Measurements from ENCODE around the gene ERG. TPM values are rescaled to one million over a fixed set of nuclear protein-coding genes. Genes with fewer than 3 reads are reported as not detected.

The ERG gene
- total RNA-seq, 2 experiments from 2014 or later: not detected

GRCh38 chr21:38479641-38480525 is 18.4 kb downstream of the ERG start:
- no peak overlapping the region for H3K27ac Mint-ChIP-seq
- H3K9me3 Mint-ChIP-seq: no peaks in the 10 kb centered on the region
- peaks cover 41% of the 10 kb centered on the region for H3K27me3 Mint-ChIP-seq
- no peak overlapping the region for H3K4me3 Mint-ChIP-seq
- H3K4me1 Mint-ChIP-seq (ENCODE audit: low read depth): peaks cover 7% of the 10 kb centered on the region
- ChIA-PET POLR2A (no interaction called here), CTCF (no interaction called here)
- H3K36me3 Mint-ChIP-seq: no peaks in the 10 kb centered on the region
- DNase-seq: no peak
- intact Hi-C loops (cut with micrococcal nuclease): no loop called here

DNA sequence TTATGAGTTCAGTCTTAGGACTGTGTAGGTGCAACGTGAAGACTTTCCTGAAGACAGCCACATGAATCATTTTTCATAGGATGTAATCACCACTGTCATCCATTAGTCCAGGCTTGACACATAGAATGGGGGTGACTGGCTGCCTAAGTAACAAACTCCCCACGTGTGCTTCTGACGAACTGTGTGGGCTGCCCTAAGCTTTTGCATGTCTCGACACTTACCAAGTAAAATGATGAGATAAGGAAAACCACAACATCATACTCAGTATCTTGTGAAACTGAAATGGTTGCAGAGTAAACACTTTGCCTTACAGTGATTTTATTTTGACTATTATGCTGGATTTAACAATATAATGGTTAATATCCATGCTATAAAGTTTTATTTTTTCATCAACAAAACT is 19.5 kb downstream of the ERG start:
- H3K4me1 Mint-ChIP-seq (ENCODE audit: low read depth): peaks cover 7% of the 10 kb centered on the region
- no peaks in the 10 kb centered on the region for H3K36me3 Mint-ChIP-seq
- intact Hi-C loops (cut with micrococcal nuclease): no loop called here
- POLR2A ChIA-PET: no interaction called here
- no peak overlapping the region for H3K27ac Mint-ChIP-seq
- peak; percentile 20 for DNase-seq
- H3K4me3 Mint-ChIP-seq: no peak overlapping the region
- H3K9me3 Mint-ChIP-seq: no peaks in the 10 kb centered on the region
- CTCF ChIA-PET: no interaction called here
- peaks cover 47% of the 10 kb centered on the region for H3K27me3 Mint-ChIP-seq

DNA sequence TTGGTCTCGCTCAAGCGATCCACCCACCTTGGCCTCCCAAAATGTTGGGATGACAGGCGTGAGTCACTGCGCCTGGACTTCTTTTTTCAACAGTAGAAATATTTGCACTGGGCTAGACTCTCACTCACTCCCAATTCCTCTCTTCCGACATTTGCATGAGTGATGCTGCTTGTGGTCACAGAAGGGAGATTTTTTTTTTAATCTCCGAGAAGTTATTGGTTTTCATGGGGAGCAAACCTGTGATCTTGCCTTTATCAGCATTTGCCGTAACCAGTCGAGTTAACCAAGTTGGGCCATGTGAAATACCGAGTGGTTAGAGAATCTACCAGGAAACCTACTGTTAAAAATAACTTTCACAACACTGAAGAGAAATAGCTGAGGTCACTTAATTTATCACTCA is 21.1 kb downstream of the ERG start:
- POLR2A ChIA-PET: no interaction called here
- H3K4me3 Mint-ChIP-seq: no peak overlapping the region
- H3K27me3 Mint-ChIP-seq: peaks cover 51% of the 10 kb centered on the region
- intact Hi-C loops (cut with micrococcal nuclease): no loop called here
- no peak overlapping the region for H3K27ac Mint-ChIP-seq
- H3K9me3 Mint-ChIP-seq: no peaks in the 10 kb centered on the region
- H3K36me3 Mint-ChIP-seq: no peaks in the 10 kb centered on the region
- CTCF ChIA-PET: no interaction called here
- H3K4me1 Mint-ChIP-seq (ENCODE audit: low read depth): peaks cover 7% of the 10 kb centered on the region
- DNase-seq: no peak

GRCh38 chr21:38476385-38476784 is 21.9 kb downstream of the ERG start:
- H3K4me1 Mint-ChIP-seq (ENCODE audit: low read depth): peaks cover 7% of the 10 kb centered on the region
- POLR2A ChIA-PET: no interaction called here
- H3K36me3 Mint-ChIP-seq: no peaks in the 10 kb centered on the region
- no peaks in the 10 kb centered on the region for H3K9me3 Mint-ChIP-seq
- H3K27me3 Mint-ChIP-seq: peaks cover 51% of the 10 kb centered on the region
- H3K4me3 Mint-ChIP-seq: no peak overlapping the region
- intact Hi-C loops (cut with micrococcal nuclease): no loop called here
- CTCF ChIA-PET: no interaction called here
- DNase-seq: no peak
- H3K27ac Mint-ChIP-seq: no peak overlapping the region

GRCh38 chr21:38475519-38475918 is 22.8 kb downstream of the ERG start:
- no peak for DNase-seq
- Mint-ChIP-seq H3K27me3 (peaks cover 50% of the 10 kb centered on the region), H3K36me3 (no peaks in the 10 kb centered on the region), H3K9me3 (no peaks in the 10 kb centered on the region), H3K4me1 (ENCODE audit: low read depth) (peaks cover 7% of the 10 kb centered on the region), H3K27ac (no peak overlapping the region), H3K4me3 (no peak overlapping the region)
- intact Hi-C loops (cut with micrococcal nuclease): no loop called here
- ChIA-PET POLR2A (no interaction called here), CTCF (no interaction called here)

GRCh38 chr21:38474796-38475195 is 23.5 kb downstream of the ERG start:
- intact Hi-C loops (cut with micrococcal nuclease): no loop called here
- Mint-ChIP-seq H3K4me1 (ENCODE audit: low read depth) (peaks cover 7% of the 10 kb centered on the region), H3K27ac (no peak overlapping the region), H3K4me3 (no peak overlapping the region), H3K36me3 (no peaks in the 10 kb centered on the region), H3K27me3 (peaks cover 50% of the 10 kb centered on the region), H3K9me3 (no peaks in the 10 kb centered on the region)
- CTCF ChIA-PET: no interaction called here
- DNase-seq: no peak
- POLR2A ChIA-PET: no interaction called here

DNA sequence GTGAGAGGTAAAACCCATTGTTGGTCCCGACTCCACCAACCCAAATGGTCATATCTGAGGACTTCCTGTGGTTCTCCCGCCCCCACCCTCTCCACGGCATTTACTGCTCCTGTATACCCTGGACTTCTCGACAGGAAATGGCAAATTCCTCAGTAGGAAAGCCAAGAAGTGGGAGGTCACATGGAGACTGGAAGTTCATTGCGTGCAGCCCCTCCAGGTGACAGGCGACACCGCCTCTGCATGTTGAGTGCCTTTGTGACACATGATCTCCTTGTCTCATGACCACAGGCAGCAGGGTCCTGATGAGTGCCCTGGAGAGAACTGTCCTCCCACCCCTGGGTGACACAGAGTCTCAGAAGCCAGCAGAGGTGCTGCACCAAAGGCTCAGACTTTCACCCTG is 24.2 kb downstream of the ERG start:
- CTCF ChIA-PET: no interaction called here
- Mint-ChIP-seq H3K4me3 (no peak overlapping the region), H3K27me3 (peaks cover 47% of the 10 kb centered on the region), H3K27ac (no peak overlapping the region), H3K4me1 (ENCODE audit: low read depth) (peaks cover 4% of the 10 kb centered on the region), H3K36me3 (no peaks in the 10 kb centered on the region), H3K9me3 (no peaks in the 10 kb centered on the region)
- POLR2A ChIA-PET: no interaction called here
- intact Hi-C loops (cut with micrococcal nuclease): no loop called here
- DNase-seq: no peak

DNA sequence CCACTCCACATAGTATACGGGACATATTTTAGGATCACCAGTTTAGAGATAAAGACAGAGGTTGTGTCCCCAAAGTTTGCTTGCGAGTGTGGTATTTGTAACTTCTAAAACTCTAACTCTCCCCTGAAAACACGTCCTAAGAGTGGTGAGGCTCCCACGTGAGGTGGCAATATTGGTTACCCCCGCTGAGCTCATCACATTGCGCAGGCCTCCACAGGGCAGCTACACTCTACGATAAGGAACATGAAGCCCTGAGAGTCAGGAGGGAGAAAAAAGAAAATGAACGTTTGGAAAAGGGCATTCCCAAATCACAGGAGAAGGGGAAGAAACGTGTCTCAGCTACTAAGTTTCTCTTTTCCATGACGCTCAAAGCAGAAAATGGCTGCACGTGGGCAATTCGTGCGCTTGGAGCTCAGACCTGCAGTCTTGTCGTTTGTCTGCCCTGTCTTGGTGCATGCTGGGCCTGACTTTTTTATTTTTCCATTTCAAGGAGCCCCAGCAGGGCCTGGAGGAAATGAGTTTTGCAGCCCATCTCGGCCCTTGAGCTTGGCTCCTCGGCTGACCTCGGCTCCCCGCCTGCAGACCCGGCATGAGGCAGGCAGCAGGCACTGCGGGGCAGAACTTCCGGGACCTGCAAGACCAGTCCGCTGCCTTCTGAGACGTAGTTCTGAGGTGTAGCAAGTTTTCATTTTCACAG is 25.7 kb downstream of the ERG start:
- peaks cover 41% of the 10 kb centered on the region for H3K27me3 Mint-ChIP-seq
- no peaks in the 10 kb centered on the region for H3K4me1 Mint-ChIP-seq (ENCODE audit: low read depth)
- no peaks in the 10 kb centered on the region for H3K9me3 Mint-ChIP-seq
- no peaks in the 10 kb centered on the region for H3K36me3 Mint-ChIP-seq
- POLR2A ChIA-PET: no interaction called here
- CTCF ChIA-PET: no interaction called here
- no peak overlapping the region for H3K27ac Mint-ChIP-seq
- intact Hi-C loops (cut with micrococcal nuclease): no loop called here
- DNase-seq: no peak
- H3K4me3 Mint-ChIP-seq: no peak overlapping the region

DNA sequence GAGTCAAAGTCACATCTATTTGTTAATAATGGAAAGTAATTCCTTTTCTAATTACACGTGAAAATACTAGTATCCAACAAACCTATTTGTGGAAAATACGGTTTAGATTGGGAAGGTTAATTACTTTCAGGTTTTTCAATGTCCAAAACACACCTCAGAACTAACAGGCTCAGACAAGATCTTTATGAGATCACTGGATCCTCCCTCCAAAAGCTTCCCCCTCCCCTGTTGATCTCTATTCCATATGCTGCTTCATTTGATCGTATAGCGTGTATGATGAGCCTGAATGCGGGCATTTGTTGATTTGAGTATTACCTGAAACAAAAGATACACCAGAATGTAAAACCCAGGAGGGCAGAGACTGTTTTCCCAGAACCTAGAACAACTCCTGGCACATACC is 26.5 kb downstream of the ERG start:
- Mint-ChIP-seq H3K27ac (no peak overlapping the region), H3K4me3 (no peak overlapping the region), H3K36me3 (no peaks in the 10 kb centered on the region), H3K4me1 (ENCODE audit: low read depth) (no peaks in the 10 kb centered on the region), H3K9me3 (no peaks in the 10 kb centered on the region), H3K27me3 (peaks cover 38% of the 10 kb centered on the region)
- ChIA-PET CTCF (no interaction called here), POLR2A (no interaction called here)
- DNase-seq: no peak
- intact Hi-C loops (cut with micrococcal nuclease): no loop called here

GRCh38 chr21:38470755-38471154 is 27.5 kb downstream of the ERG start:
- Mint-ChIP-seq H3K27ac (no peak overlapping the region), H3K4me1 (ENCODE audit: low read depth) (no peaks in the 10 kb centered on the region), H3K27me3 (peaks cover 31% of the 10 kb centered on the region), H3K9me3 (no peaks in the 10 kb centered on the region), H3K4me3 (no peak overlapping the region), H3K36me3 (no peaks in the 10 kb centered on the region)
- ChIA-PET POLR2A (no interaction called here), CTCF (no interaction called here)
- DNase-seq: no peak
- intact Hi-C loops (cut with micrococcal nuclease): no loop called here

DNA sequence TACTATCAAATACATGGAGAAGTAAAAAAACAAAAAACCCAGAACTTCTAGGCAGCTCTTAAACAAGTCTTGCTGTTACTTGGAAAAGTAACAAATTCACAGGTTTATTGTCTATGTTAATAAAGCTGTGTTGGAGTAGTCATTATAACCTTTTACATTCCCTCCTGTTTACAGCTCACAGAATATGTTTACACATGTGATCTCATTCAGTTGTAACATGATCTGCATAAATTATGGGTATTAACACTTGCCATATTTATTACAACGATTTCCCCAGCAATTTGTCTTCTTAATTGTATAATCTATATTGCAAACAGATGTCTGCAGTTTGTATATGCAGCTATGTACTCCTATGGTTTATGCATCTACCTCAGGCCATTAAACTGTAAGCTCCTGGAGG is 28.6 kb downstream of the ERG start:
- Mint-ChIP-seq H3K4me3 (no peak overlapping the region), H3K27ac (no peak overlapping the region), H3K4me1 (ENCODE audit: low read depth) (no peaks in the 10 kb centered on the region), H3K36me3 (no peaks in the 10 kb centered on the region), H3K9me3 (no peaks in the 10 kb centered on the region), H3K27me3 (peaks cover 29% of the 10 kb centered on the region)
- ChIA-PET POLR2A (no interaction called here), CTCF (no interaction called here)
- intact Hi-C loops (cut with micrococcal nuclease): no loop called here
- DNase-seq: no peak

- CTCF ChIA-PET: no interaction called here
- Mint-ChIP-seq H3K27ac (no peak overlapping the region), H3K27me3 (peaks cover 25% of the 10 kb centered on the region), H3K4me1 (ENCODE audit: low read depth) (no peaks in the 10 kb centered on the region), H3K4me3 (no peak overlapping the region), H3K36me3 (no peaks in the 10 kb centered on the region), H3K9me3 (no peaks in the 10 kb centered on the region)
- POLR2A ChIA-PET: no interaction called here
- intact Hi-C loops (cut with micrococcal nuclease): no loop called here
- no peak for DNase-seq
Observed at GRCh38 chr21:38468989-38469388, 29.3 kb downstream of the ERG start.

- H3K4me1 Mint-ChIP-seq (ENCODE audit: low read depth): no peaks in the 10 kb centered on the region
Observed at GRCh38 chr21:38467911-38468310, 30.4 kb downstream of the ERG start.

More at GRCh38 chr21:38467911-38468310, 30.4 kb downstream of the ERG start:
- Mint-ChIP-seq H3K9me3 (no peaks in the 10 kb centered on the region), H3K36me3 (no peaks in the 10 kb centered on the region), H3K4me3 (no peak overlapping the region), H3K27me3 (peaks cover 23% of the 10 kb centered on the region), H3K27ac (no peak overlapping the region)
- intact Hi-C loops (cut with micrococcal nuclease): no loop called here
- ChIA-PET POLR2A (no interaction called here), CTCF (no interaction called here)
- DNase-seq: no peak

Measured in activated CD4-positive, alpha-beta memory T cell treated with anti-CD3 and anti-CD28 coated beads for 36 hours (primary cell).